ENCODE results near the gene TP63. TPM values are rescaled to one million over a fixed set of nuclear protein-coding genes. Genes with fewer than 3 reads are reported as not detected.

The TP63 gene
- total RNA-seq, 1 experiment from 2014 or later, result 4.9 TPM

DNA sequence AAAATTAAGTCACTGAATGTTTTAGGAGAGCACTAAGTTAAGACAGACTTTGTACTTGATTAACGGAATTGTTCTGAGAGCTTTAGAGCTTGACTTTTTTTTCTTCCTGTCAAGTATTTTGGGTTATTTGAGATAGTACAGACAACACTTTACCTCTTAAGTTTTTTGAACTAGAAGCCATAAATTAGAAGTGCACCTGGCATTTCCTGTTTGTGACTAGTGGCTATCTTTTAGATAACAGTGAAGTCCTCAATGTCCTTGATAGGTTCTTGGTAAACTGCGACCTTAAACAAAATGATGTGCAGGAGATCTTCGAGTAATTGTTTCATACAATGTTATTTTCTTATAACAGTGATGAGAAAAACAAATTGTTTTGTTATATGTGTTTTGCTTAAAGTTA lies 213.9 kb downstream of the TP63 start:
- Histone ChIP-seq H3K9me3 (ENCODE audit: low read depth, low read length, poor library complexity, severe bottlenecking) (no peaks in the 10 kb centered on the region), H3K4me1 (ENCODE audit: insufficient read depth, low read length, poor library complexity, severe bottlenecking) (peaks cover 18% of the 10 kb centered on the region), H3K4me3 (ENCODE audit: low read depth, low read length, poor library complexity, severe bottlenecking) (no peak overlapping the region), H3K36me3 (ENCODE audit: insufficient read depth, low read length, poor library complexity, severe bottlenecking) (no peaks in the 10 kb centered on the region), H3K27me3 (replicated peaks; ENCODE audit: insufficient read depth, low read depth, low read length, poor library complexity) (no peaks in the 10 kb centered on the region), H3K27ac (ENCODE audit: low read depth, low read length, poor library complexity, severe bottlenecking) (peak overlapping the region; percentile 4)
- DNase-seq (ENCODE audit: low spot score), result no peak
- TF ChIP-seq, protein P1, sequence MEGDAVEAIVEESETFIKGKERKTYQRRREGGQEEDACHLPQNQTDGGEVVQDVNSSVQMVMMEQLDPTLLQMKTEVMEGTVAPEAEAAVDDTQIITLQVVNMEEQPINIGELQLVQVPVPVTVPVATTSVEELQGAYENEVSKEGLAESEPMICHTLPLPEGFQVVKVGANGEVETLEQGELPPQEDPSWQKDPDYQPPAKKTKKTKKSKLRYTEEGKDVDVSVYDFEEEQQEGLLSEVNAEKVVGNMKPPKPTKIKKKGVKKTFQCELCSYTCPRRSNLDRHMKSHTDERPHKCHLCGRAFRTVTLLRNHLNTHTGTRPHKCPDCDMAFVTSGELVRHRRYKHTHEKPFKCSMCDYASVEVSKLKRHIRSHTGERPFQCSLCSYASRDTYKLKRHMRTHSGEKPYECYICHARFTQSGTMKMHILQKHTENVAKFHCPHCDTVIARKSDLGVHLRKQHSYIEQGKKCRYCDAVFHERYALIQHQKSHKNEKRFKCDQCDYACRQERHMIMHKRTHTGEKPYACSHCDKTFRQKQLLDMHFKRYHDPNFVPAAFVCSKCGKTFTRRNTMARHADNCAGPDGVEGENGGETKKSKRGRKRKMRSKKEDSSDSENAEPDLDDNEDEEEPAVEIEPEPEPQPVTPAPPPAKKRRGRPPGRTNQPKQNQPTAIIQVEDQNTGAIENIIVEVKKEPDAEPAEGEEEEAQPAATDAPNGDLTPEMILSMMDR (conservative IDR thresholded peaks at IDR 0.05; ENCODE audit: low read depth, low read length), result no peak
- TF ChIP-seq EZH2 (IDR thresholded peaks at IDR 0.05; ENCODE audit: borderline replicate concordance, low read depth, low read length, poor library complexity, severe bottlenecking), result no peak
- POLR2A ChIA-PET (ENCODE audit: low non-redundant PET), result no interaction called here
- CTCF ChIA-PET, result no interaction called here
- intact Hi-C loops (cut with micrococcal nuclease; ENCODE audit: unreplicated experiment), result no loop called here
- no TSS peak for BruUV-seq (replicated peaks)

DNA sequence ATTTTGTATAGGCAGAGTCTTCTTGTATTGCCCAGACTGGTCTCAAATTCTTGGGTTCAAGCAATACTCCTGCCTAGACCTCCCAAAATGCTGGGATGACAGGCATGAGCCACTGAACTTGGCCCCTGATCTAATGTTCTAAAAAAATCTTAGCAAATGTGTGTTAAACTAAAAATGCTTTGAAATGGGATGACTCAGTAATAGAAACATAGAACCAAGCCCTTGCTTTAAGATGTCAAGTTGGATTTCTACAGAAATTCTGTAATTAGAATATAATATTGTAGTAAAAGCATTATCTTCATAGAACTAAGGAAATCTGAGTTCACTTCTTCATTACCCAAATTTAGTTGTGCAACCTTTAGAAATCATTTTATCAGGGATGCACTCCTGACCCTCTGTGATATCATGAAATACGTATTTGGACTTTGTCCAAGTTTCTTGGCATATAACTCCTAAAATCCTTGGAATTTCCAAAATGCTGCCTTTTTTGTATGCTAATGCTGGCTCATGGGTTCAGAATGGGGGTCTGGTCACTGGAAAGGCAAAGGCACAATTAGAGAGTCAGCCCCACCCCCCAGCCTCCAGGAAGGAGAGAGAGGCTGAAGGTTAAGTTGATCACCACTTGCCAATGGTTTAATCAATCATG lies 217.3 kb downstream of the TP63 start:
- no TSS peak for BruUV-seq (replicated peaks)

DNA sequence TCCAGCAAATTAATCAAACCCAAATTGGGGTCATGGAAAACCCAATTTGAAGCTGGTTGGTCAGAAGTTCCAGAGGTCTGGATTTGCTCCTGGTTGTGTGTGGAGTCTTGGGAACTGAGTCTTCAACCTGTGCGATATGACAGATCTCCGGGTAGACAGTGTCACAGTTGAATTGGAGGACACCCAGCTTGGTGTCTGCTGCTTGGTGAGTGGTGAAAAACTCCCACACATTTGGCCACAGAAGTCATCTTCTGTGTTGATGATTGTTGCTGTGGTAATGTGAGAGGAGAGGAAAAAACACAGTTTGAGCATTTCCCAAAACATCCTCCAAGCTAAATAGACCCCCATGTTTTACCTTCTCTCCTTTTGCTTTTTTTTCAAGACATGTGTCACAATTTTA lies 218.1 kb downstream of the TP63 start:
- no peak for DNase-seq (ENCODE audit: low spot score)
- intact Hi-C loops (cut with micrococcal nuclease; ENCODE audit: unreplicated experiment), result no loop called here
- H3K27ac ChIP-seq (ENCODE audit: low read depth, low read length, poor library complexity, severe bottlenecking), result no peak overlapping the region
- no peaks in the 10 kb centered on the region for H3K27me3 ChIP-seq (replicated peaks; ENCODE audit: insufficient read depth, low read depth, low read length, poor library complexity)
- no TSS peak for BruUV-seq (replicated peaks)
- H3K4me3 ChIP-seq (ENCODE audit: low read depth, low read length, poor library complexity, severe bottlenecking), result no peak overlapping the region
- no peaks in the 10 kb centered on the region for H3K9me3 ChIP-seq (ENCODE audit: low read depth, low read length, poor library complexity, severe bottlenecking)
- TF ChIP-seq, protein P1 (conservative IDR thresholded peaks at IDR 0.05; ENCODE audit: low read depth, low read length), result no peak
- TF ChIP-seq EZH2 (IDR thresholded peaks at IDR 0.05; ENCODE audit: borderline replicate concordance, low read depth, low read length, poor library complexity, severe bottlenecking), result no peak
- POLR2A ChIA-PET (ENCODE audit: low non-redundant PET), result interaction anchor here (0.7 kb wide), 1 partner anchor 14 kb away, joined by 8 read pairs; no protein-coding TSS in a partner anchor
- H3K4me1 ChIP-seq (ENCODE audit: insufficient read depth, low read length, poor library complexity, severe bottlenecking), result peaks cover 10% of the 10 kb centered on the region
- CTCF ChIA-PET, result no interaction called here
- H3K36me3 ChIP-seq (ENCODE audit: insufficient read depth, low read length, poor library complexity, severe bottlenecking), result no peaks in the 10 kb centered on the region

More for the DNA sequence above, 217.3 kb downstream of the TP63 start:
- no peaks in the 10 kb centered on the region for H3K36me3 ChIP-seq (ENCODE audit: insufficient read depth, low read length, poor library complexity, severe bottlenecking)
- H3K4me1 ChIP-seq (ENCODE audit: insufficient read depth, low read length, poor library complexity, severe bottlenecking), result peaks cover 10% of the 10 kb centered on the region
- CTCF ChIA-PET, result no interaction called here
- TF ChIP-seq, protein P1 (conservative IDR thresholded peaks at IDR 0.05; ENCODE audit: low read depth, low read length), result no peak
- TF ChIP-seq EZH2 (IDR thresholded peaks at IDR 0.05; ENCODE audit: borderline replicate concordance, low read depth, low read length, poor library complexity, severe bottlenecking), result no peak
- no peaks in the 10 kb centered on the region for H3K27me3 ChIP-seq (replicated peaks; ENCODE audit: insufficient read depth, low read depth, low read length, poor library complexity)
- POLR2A ChIA-PET (ENCODE audit: low non-redundant PET), result no interaction called here
- no peaks in the 10 kb centered on the region for H3K9me3 ChIP-seq (ENCODE audit: low read depth, low read length, poor library complexity, severe bottlenecking)
- H3K4me3 ChIP-seq (ENCODE audit: low read depth, low read length, poor library complexity, severe bottlenecking), result no peak overlapping the region
- intact Hi-C loops (cut with micrococcal nuclease; ENCODE audit: unreplicated experiment), result no loop called here
- H3K27ac ChIP-seq (ENCODE audit: low read depth, low read length, poor library complexity, severe bottlenecking), result no peak overlapping the region
- no peak for DNase-seq (ENCODE audit: low spot score)
